HepG2 (cell line): ENCODE measurements around the gene RPL35. TPM values are rescaled to one million over a fixed set of nuclear protein-coding genes. Genes with fewer than 3 reads are reported as not detected.

ENCODE experiments used
- CEBPG ChIP-seq: IDR thresholded peaks from 2 replicates; pipeline ENCODE4 v1.6.1; 2016
- SRSF9 ChIP-seq: fragments of 200-400 bp; formaldehyde crosslinking; IDR thresholded peaks from 2 replicates; pipeline ENCODE4 v1.6.1; 2018; ENCODE audit warnings: borderline replicate concordance, mild to moderate bottlenecking, low read depth, low read length; ENCODE audit not compliant: insufficient read depth, poor library complexity, severe bottlenecking
- SRY ChIP-seq: sonication (generic); formaldehyde crosslinking; IDR thresholded peaks from 2 replicates; pipeline ENCODE4 v1.8.0; 2022; ENCODE audit warnings: mild to moderate bottlenecking, missing genetic modification reagents
- XRCC5 ChIP-seq: fragments of 200-400 bp; formaldehyde crosslinking; optimal IDR thresholded peaks from 2 replicates; pipeline ENCODE3; 2017; ENCODE audit warnings: mild to moderate bottlenecking, low read length
- ZFP37 ChIP-seq: sonication (generic); formaldehyde crosslinking; IDR thresholded peaks from 2 replicates; pipeline ENCODE4 v1.4.0; 2020; ENCODE audit warnings: missing genetic modification reagents, borderline replicate concordance
- ZNF317 ChIP-seq: sonication (generic); formaldehyde crosslinking; IDR thresholded peaks from 2 replicates; pipeline ENCODE4 v1.5.0; 2020; ENCODE audit warnings: mild to moderate bottlenecking, missing genetic modification reagents
- ZNF75D ChIP-seq: sonication (generic); formaldehyde crosslinking; IDR thresholded peaks from 2 replicates; pipeline ENCODE4 v1.8.1; 2023; ENCODE audit warnings: missing genetic modification reagents, mild to moderate bottlenecking, borderline replicate concordance
- ZNF891 ChIP-seq: sonication (generic); formaldehyde crosslinking; IDR thresholded peaks from 2 replicates; pipeline ENCODE4 v1.5.0; 2020; ENCODE audit warnings: mild to moderate bottlenecking, missing genetic modification reagents
- polyA plus RNA-seq, 8 experiments: library from polyadenylated mRNA; depleted of rRNA in 3 of 8; stranded (reverse) in 7 of 8; unstranded in 1 of 8; fragments of >200 nt; fragmentation: Illumina TruSeq in 4 of 8; extraction: Trizol in 4 of 8; gene quantifications; 2 replicates each; pipeline versions ENCODE4 v1.2.1 to v1.2.3, GENCODE V29; 2011 to 2016; ENCODE audit warnings: low read depth in 4 of 8, missing spikeins in 1 of 8, mixed read lengths in 1 of 8; ENCODE audit not compliant: insufficient read depth in 1 of 8
- total RNA-seq, 5 experiments: library from RNA; depleted of rRNA; stranded (reverse); fragments of >200 nt; fragmentation: Illumina TruSeq; extraction: Trizol; gene quantifications; 2 replicates each; pipeline ENCODE4 v1.2.3, GENCODE V29; 2016; ENCODE audit warnings: low read depth in 1 of 5
- TF ChIP-seq, protein P1 (sequence below), 2 experiments: sonication (generic) in 1 of 2; formaldehyde crosslinking in 1 of 2; IDR thresholded peaks; 2 replicates each; pipeline versions ENCODE4 v1.5.1 to v1.6.1; 2011 to 2020; ENCODE audit warnings: borderline replicate concordance in 1 of 2, low read depth in 1 of 2, low read length in 1 of 2, mild to moderate bottlenecking in 1 of 2, missing genetic modification reagents in 1 of 2, moderate library complexity in 1 of 2
- TF ChIP-seq, protein P2 (sequence below): sonication (generic); formaldehyde crosslinking; IDR thresholded peaks from 2 replicates; pipeline ENCODE4 v1.4.0; 2020; ENCODE audit warnings: missing genetic modification reagents
- TF ChIP-seq, protein P3 (sequence below): sonication (generic); formaldehyde crosslinking; IDR thresholded peaks from 2 replicates; pipeline ENCODE4 v1.4.0; 2020; ENCODE audit warnings: missing genetic modification reagents
- TF ChIP-seq, protein P4 (sequence below): sonication (generic); formaldehyde crosslinking; IDR thresholded peaks from 2 replicates; pipeline ENCODE4 v1.5.1; 2020; ENCODE audit warnings: mild to moderate bottlenecking, missing genetic modification reagents, borderline replicate concordance

RPL35 gene
- total and polyA plus RNA-seq, 2 of the 13 experiments (the other 11 are each of a cell fraction or from before 2014, with no cell fraction given): 2,153 to 2,935 TPM

DNA sequence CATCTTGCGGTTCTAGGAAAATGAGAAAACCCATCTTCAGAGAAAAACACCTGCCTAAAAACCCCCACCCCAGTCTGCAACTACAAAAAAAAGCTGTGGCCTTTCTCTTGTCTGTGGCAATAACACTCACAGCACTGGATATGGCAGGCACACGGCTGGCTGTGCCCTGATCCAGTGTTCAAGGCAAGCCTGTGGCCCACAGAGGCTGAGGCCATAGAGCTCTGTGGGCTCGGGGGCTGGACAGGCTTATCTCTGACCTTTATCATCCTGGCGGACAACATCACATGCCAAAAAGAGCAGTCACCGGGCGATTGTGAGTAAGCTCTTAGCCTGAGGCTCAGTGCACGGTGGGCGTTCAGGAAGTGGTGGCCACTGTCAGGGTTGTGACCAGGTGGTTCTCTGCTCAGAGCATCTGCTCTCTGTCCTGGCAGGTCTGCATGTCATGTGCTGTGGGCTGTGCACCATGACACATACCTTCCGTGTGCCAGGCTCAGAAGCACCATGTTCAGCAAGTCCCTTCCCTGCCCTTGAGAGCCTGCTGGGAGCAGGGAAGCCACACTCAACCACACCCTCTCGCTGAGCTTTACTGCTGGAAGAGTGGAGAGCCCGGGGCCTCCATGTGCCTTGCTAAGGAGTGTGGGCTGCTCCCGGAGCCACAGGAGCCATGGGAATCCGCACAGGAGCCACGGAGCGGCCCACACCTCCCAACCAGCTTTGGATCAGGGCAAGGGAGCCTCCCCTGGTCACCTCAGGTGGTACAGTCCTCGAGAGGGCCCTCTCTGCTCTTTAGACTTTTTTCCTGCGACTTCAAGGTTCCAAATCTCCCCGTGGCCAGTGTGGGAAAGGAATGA is 43.1 kb downstream of the RPL35 start (continued):
- TF ChIP-seq, protein P1, sequence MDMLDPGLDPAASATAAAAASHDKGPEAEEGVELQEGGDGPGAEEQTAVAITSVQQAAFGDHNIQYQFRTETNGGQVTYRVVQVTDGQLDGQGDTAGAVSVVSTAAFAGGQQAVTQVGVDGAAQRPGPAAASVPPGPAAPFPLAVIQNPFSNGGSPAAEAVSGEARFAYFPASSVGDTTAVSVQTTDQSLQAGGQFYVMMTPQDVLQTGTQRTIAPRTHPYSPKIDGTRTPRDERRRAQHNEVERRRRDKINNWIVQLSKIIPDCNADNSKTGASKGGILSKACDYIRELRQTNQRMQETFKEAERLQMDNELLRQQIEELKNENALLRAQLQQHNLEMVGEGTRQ (IDR thresholded peaks at IDR 0.05; ENCODE audit: low read depth, low read length): peak; percentile 9; the same call in 1 of the 2 replicates
- TF ChIP-seq, protein P1 (CRISPR knock-in tag; IDR thresholded peaks at IDR 0.05; ENCODE audit: borderline replicate concordance): no peak
- TF ChIP-seq ZFP37 (0 out of 2 replicates have a peak, but pooled peaks have one; percentile 27), ZNF891 (CRISPR knock-in tag) (peak; percentile 89), SRSF9 (no peak), ZNF317 (no peak), SRY (CRISPR knock-in tag) (no peak), CEBPG (CRISPR knock-in tag) (no peak), ZNF75D (CRISPR knock-in tag) (no peak), XRCC5 (no peak)
- TF ChIP-seq, protein P2, sequence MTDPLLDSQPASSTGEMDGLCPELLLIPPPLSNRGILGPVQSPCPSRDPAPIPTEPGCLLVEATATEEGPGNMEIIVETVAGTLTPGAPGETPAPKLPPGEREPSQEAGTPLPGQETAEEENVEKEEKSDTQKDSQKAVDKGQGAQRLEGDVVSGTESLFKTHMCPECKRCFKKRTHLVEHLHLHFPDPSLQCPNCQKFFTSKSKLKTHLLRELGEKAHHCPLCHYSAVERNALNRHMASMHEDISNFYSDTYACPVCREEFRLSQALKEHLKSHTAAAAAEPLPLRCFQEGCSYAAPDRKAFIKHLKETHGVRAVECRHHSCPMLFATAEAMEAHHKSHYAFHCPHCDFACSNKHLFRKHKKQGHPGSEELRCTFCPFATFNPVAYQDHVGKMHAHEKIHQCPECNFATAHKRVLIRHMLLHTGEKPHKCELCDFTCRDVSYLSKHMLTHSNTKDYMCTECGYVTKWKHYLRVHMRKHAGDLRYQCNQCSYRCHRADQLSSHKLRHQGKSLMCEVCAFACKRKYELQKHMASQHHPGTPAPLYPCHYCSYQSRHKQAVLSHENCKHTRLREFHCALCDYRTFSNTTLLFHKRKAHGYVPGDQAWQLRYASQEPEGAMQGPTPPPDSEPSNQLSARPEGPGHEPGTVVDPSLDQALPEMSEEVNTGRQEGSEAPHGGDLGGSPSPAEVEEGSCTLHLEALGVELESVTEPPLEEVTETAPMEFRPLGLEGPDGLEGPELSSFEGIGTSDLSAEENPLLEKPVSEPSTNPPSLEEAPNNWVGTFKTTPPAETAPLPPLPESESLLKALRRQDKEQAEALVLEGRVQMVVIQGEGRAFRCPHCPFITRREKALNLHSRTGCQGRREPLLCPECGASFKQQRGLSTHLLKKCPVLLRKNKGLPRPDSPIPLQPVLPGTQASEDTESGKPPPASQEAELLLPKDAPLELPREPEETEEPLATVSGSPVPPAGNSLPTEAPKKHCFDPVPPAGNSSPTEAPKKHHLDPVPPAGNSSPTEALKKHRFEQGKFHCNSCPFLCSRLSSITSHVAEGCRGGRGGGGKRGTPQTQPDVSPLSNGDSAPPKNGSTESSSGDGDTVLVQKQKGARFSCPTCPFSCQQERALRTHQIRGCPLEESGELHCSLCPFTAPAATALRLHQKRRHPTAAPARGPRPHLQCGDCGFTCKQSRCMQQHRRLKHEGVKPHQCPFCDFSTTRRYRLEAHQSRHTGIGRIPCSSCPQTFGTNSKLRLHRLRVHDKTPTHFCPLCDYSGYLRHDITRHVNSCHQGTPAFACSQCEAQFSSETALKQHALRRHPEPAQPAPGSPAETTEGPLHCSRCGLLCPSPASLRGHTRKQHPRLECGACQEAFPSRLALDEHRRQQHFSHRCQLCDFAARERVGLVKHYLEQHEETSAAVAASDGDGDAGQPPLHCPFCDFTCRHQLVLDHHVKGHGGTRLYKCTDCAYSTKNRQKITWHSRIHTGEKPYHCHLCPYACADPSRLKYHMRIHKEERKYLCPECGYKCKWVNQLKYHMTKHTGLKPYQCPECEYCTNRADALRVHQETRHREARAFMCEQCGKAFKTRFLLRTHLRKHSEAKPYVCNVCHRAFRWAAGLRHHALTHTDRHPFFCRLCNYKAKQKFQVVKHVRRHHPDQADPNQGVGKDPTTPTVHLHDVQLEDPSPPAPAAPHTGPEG (CRISPR knock-in tag): peak; percentile 72; the same call in 1 of the 2 replicates
- TF ChIP-seq, protein P3, sequence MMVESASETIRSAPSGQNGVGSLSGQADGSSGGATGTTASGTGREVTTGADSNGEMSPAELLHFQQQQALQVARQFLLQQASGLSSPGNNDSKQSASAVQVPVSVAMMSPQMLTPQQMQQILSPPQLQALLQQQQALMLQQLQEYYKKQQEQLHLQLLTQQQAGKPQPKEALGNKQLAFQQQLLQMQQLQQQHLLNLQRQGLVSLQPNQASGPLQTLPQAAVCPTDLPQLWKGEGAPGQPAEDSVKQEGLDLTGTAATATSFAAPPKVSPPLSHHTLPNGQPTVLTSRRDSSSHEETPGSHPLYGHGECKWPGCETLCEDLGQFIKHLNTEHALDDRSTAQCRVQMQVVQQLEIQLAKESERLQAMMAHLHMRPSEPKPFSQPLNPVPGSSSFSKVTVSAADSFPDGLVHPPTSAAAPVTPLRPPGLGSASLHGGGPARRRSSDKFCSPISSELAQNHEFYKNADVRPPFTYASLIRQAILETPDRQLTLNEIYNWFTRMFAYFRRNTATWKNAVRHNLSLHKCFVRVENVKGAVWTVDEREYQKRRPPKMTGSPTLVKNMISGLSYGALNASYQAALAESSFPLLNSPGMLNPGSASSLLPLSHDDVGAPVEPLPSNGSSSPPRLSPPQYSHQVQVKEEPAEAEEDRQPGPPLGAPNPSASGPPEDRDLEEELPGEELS (CRISPR knock-in tag): peak; percentile 29
- TF ChIP-seq, protein P4, sequence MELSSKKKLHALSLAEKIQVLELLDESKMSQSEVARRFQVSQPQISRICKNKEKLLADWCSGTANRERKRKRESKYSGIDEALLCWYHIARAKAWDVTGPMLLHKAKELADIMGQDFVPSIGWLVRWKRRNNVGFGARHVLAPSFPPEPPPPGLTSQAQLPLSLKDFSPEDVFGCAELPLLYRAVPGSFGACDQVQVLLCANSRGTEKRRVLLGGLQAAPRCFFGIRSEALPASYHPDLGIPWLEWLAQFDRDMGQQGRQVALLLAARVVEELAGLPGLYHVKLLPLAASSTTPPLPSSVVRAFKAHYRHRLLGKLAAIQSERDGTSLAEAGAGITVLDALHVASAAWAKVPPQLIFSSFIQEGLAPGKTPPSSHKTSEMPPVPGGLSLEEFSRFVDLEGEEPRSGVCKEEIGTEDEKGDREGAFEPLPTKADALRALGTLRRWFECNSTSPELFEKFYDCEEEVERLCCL (CRISPR knock-in tag): no peak
